Left lung (tissue), 10 donors: ENCODE measurements around the gene MEOX1. TPM values are rescaled to one million over a fixed set of nuclear protein-coding genes. Genes with fewer than 3 reads are reported as not detected.

Experiments used
- ATAC-seq: fragments of 200-7000 bp; cut with Tn5 transposase; one replicate; pipeline ENCODE4 v1.9.1; 2020; ENCODE audit warnings: moderate library complexity
- DNase-seq, 4 donors: peaks; one replicate each; pipeline ENCODE4 v3.0.0-alpha.2; 2013 to 2020
- H3K27ac ChIP-seq, 2 donors: fragments of 200-600 bp; sonication (generic) in 1 of 2; one replicate each; pipeline versions ENCODE4 v1.5.0 to v1.8.0; 2020 to 2021
- H3K27me3 ChIP-seq, 2 donors: fragments of 200-600 bp; sonication (generic) in 1 of 2; one replicate each; pipeline versions ENCODE4 v1.5.0 to v1.8.0; 2020 to 2021
- H3K36me3 ChIP-seq, 2 donors: fragments of 200-600 bp; sonication (generic) in 1 of 2; one replicate each; pipeline versions ENCODE4 v1.5.0 to v1.8.0; 2020 to 2021
- H3K4me1 ChIP-seq, 2 donors: fragments of 200-600 bp; one replicate each; pipeline ENCODE4 v1.8.0; 2021
- H3K4me3 ChIP-seq, 2 donors: fragments of 200-600 bp; sonication (generic) in 1 of 2; one replicate each; pipeline versions ENCODE4 v1.5.0 to v1.8.0; 2020 to 2021; ENCODE audit warnings: mild to moderate bottlenecking in 1 of 2
- H3K9me3 ChIP-seq, 2 donors: fragments of 200-600 bp; sonication (generic) in 1 of 2; one replicate each; pipeline versions ENCODE4 v1.5.0 to v1.8.0; 2020 to 2021
- CTCF ChIP-seq, 2 donors: fragments of 200-600 bp; sonication (generic) in 1 of 2; IDR thresholded peaks; one replicate each; pipeline versions ENCODE4 v1.5.0 to v1.8.0; 2021; ENCODE audit warnings: antibody characterized with exemption in 2 of 2
- intact Hi-C, 2 donors: fragments of 100-400 bp; cut with DNase I; formaldehyde crosslinking; loops; one replicate each; pipeline versions ENCODE4 v1.11.2 to v1.14.2; 2022
- polyA plus RNA-seq, 6 donors: library from polyadenylated mRNA; unstranded; fragments of 120-200 nt; gene quantifications; one replicate each; pipeline ENCODE4 v1.2.1, GENCODE V29; 2013; ENCODE audit not compliant: insufficient read length in 6 of 6
- total RNA-seq, 2 donors: library from RNA; stranded (reverse); fragmentation: NEBNext Ultra II Directional; extraction: Animal tissue kit (Norgen Biotek cat#: 25700); gene quantifications; one replicate each; pipeline ENCODE4 v1.2.1, GENCODE V29; 2021
- donor health status: DM: no; HTN: yes; CAD: no.
- donor health status: DM: no; HTN: no; CAD: no.

MEOX1 gene
- total and polyA plus RNA-seq, 8 donors, result 0.29 to 1.5 (median 0.36) TPM

- Histone ChIP-seq H3K27me3 (no peaks in the 10 kb centered on the region), H3K4me1 (no peaks in the 10 kb centered on the region), H3K9me3 (no peaks in the 10 kb centered on the region), H3K27ac (no peak overlapping the region), H3K4me3 (no peak overlapping the region), H3K36me3 (no peaks in the 10 kb centered on the region)
- ATAC-seq, result no peak
- no peak for DNase-seq
- intact Hi-C loops, result no loop called here
- TF ChIP-seq CTCF (IDR thresholded peaks at IDR 0.05), result no peak
Measured at GRCh38 chr17:43598357-43599045, 63.2 kb downstream of the MEOX1 start.

GRCh38 chr17:43597624-43598356, 63.9 kb downstream of the MEOX1 start:
- no peak for TF ChIP-seq CTCF (IDR thresholded peaks at IDR 0.05)
- Histone ChIP-seq H3K27ac (no peak overlapping the region), H3K36me3 (no peaks in the 10 kb centered on the region), H3K4me1 (peaks cover 0 to under 1% of the 10 kb centered on the region in 2 donors), H3K4me3 (no peak overlapping the region), H3K9me3 (no peaks in the 10 kb centered on the region), H3K27me3 (no peaks in the 10 kb centered on the region)
- intact Hi-C loops, result no loop called here
- no peak for DNase-seq
- ATAC-seq, result no peak

- Histone ChIP-seq H3K4me3 (no peak overlapping the region), H3K27me3 (no peaks in the 10 kb centered on the region), H3K36me3 (no peaks in the 10 kb centered on the region), H3K9me3 (no peaks in the 10 kb centered on the region), H3K27ac (no peak overlapping the region), H3K4me1 (peaks cover 8 to 17% of the 10 kb centered on the region in 2 donors)
- TF ChIP-seq CTCF (IDR thresholded peaks at IDR 0.05), result no peak
- DNase-seq (no peak), ATAC-seq (no peak)
- intact Hi-C loops, result no loop called here
Measured at GRCh38 chr17:43595466-43595865, 66.3 kb downstream of the MEOX1 start.

- Histone ChIP-seq H3K9me3 (no peaks in the 10 kb centered on the region), H3K27me3 (no peaks in the 10 kb centered on the region), H3K36me3 (no peaks in the 10 kb centered on the region), H3K4me3 (no peak overlapping the region), H3K27ac (peak overlapping the region; percentile 71 to 84), H3K4me1 (peaks cover 8 to 17% of the 10 kb centered on the region in 2 donors)
- intact Hi-C loops, result no loop called here
- ATAC-seq (peak; percentile 81), DNase-seq (peak in 3 of 4 donors; percentile 61 to 80 (median 69))
- no peak for TF ChIP-seq CTCF (IDR thresholded peaks at IDR 0.05)
Measured at GRCh38 chr17:43591779-43592562, 69.8 kb downstream of the MEOX1 start.

- peak overlapping the region; percentile 71 to 84 for H3K27ac ChIP-seq
- H3K27me3 ChIP-seq, result no peaks in the 10 kb centered on the region
- no peak for TF ChIP-seq CTCF (IDR thresholded peaks at IDR 0.05)
- no peaks in the 10 kb centered on the region for H3K36me3 ChIP-seq
- no peak overlapping the region for H3K4me3 ChIP-seq
- peaks cover 8 to 17% of the 10 kb centered on the region in 2 donors for H3K4me1 ChIP-seq
- ATAC-seq (no peak), DNase-seq (no peak)
- intact Hi-C loops, result no loop called here
- no peaks in the 10 kb centered on the region for H3K9me3 ChIP-seq
Measured at GRCh38 chr17:43591001-43591400, 70.7 kb downstream of the MEOX1 start.
